Stomach (tissue), 9 donors: ENCODE data around the gene MT1M. TPM values are rescaled to one million over a fixed set of nuclear protein-coding genes. Genes with fewer than 3 reads are reported as not detected.
A peak's percentile ranks its signal among the peaks of the same experiment; 100 is the strongest.

Source experiments
- DNase-seq, 2 donors: peaks; one replicate each; pipeline versions ENCODE4 v3.0.0 to v3.0.0-alpha.2; 2013 to 2019
- H3K27ac ChIP-seq, 5 donors: fragments of 200-600 bp in 4 of 5; sonication (generic) in 4 of 5; one replicate each; pipeline ENCODE4 v1.5.1; 2013 to 2019; ENCODE audit warnings: mild to moderate bottlenecking in 1 of 5, moderate library complexity in 1 of 5
- H3K27me3 ChIP-seq, 3 donors: fragments of 200-600 bp; sonication (generic); one replicate each; pipeline ENCODE4 v1.5.1; 2017 to 2019; ENCODE audit warnings: mixed run types in 1 of 3
- H3K36me3 ChIP-seq, 4 donors: fragments of 200-600 bp; sonication (generic); 1 replicate in 3 of 4; 2 replicates in 1 of 4; pipeline ENCODE4 v1.5.1; 2016 to 2019
- H3K4me1 ChIP-seq, 4 donors: fragments of 200-600 bp; sonication (generic); one replicate each; pipeline ENCODE4 v1.5.1; 2016 to 2019
- H3K4me3 ChIP-seq, 4 donors: fragments of 200-600 bp; sonication (generic) in 3 of 4; one replicate each; pipeline ENCODE4 v1.5.1; 2016 to 2019; ENCODE audit warnings: mild to moderate bottlenecking in 1 of 4
- H3K9me3 ChIP-seq, 4 donors: fragments of 200-600 bp; sonication (generic); one replicate each; pipeline ENCODE4 v1.5.1; 2016 to 2019
- CTCF ChIP-seq, 7 experiments: fragments of 450-650 bp in 4 of 7; fragments of 200-600 bp in 3 of 7; sonication (generic) in 3 of 7; IDR thresholded peaks; one replicate each; pipeline ENCODE4 v1.5.1; 2016 to 2019; ENCODE audit warnings: antibody characterized with exemption in 7 of 7, control low read depth in 2 of 7, mild to moderate bottlenecking in 1 of 7
- EP300 ChIP-seq: sonication (generic); formaldehyde crosslinking; IDR thresholded peaks from one replicate; pipeline ENCODE4 v1.6.1; 2017; ENCODE audit warnings: antibody characterized with exemption
- POLR2A ChIP-seq, 4 donors: fragments of 450-650 bp; IDR thresholded peaks; one replicate each; pipeline ENCODE4 v1.6.1; 2016; ENCODE audit warnings: antibody characterized with exemption in 4 of 4, control low read depth in 2 of 4, mild to moderate bottlenecking in 1 of 4, moderate library complexity in 1 of 4
- POLR2AphosphoS5 ChIP-seq, 3 donors: sonication (generic); formaldehyde crosslinking; IDR thresholded peaks; one replicate each; pipeline ENCODE4 v1.6.1; 2016; ENCODE audit warnings: antibody characterized with exemption in 3 of 3
- WGBS, 5 donors: extraction: QIAGEN DNeasy Blood & Tissue Kit in 3 of 5; methylation state at CpG; one replicate each; pipeline versions ENCODE4 v1.1.5 to v1.1.7; 2013 to 2018; 5-methylcytosine and 5-hydroxymethylcytosine counted together
- intact Hi-C: fragments of 100-400 bp; cut with DNase I; formaldehyde crosslinking; loops from one replicate; pipeline ENCODE4 v1.15.1; 2023; ENCODE audit warnings: low total_unique reads
- polyA plus RNA-seq, 3 donors: library from polyadenylated mRNA; stranded (reverse); fragments of 200-250 nt; gene quantifications; one replicate each; pipeline ENCODE4 v1.2.3, GENCODE V29; 2013
- total RNA-seq, 5 donors: library from RNA; depleted of rRNA; stranded (reverse); fragments of >200 nt; gene quantifications; one replicate each; pipeline versions ENCODE4 v1.1.0 to v1.2.3, GENCODE V29; 2014 to 2016
- donor health status: healthy with polysubstance abuse.
- donor health status: Bipolar disorder and iron deficiency.
- donor health status: healthy.

The MT1M gene
- total and polyA plus RNA-seq, 8 donors: 5.2 to 155 (median 57.4) TPM; not detected in 1

- H3K27me3 ChIP-seq: peaks cover 0 to 83% (median 14%) of the 10 kb centered on the region in 3 donors
- no peaks in the 10 kb centered on the region for H3K36me3 ChIP-seq
- intact Hi-C loops: no loop called here
- peak; percentile 61 for TF ChIP-seq EP300
- TF ChIP-seq POLR2AphosphoS5 (IDR thresholded peaks at IDR 0.05): peak in 1 of 3 donors; percentile 78
- peak in 4 of 7 experiments; percentile 17 to 58 (median 42) for TF ChIP-seq CTCF (IDR thresholded peaks at IDR 0.05)
- no peak for TF ChIP-seq POLR2A (IDR thresholded peaks at IDR 0.05)
- H3K9me3 ChIP-seq: no peaks in the 10 kb centered on the region
- H3K27ac ChIP-seq: peak overlapping the region; percentile 65 to 80 (median 74)
- DNase-seq: peak; percentile 89 to 90
- H3K4me3 ChIP-seq: peak overlapping the region; percentile 33 to 47 (median 41)
- 3 to 10% (median 4%) methylated on average over 29 to 42 of the region's 42 CpGs for WGBS, 5 donors
- peaks cover 23 to 44% (median 37%) of the 10 kb centered on the region in 4 donors for H3K4me1 ChIP-seq
Observed at GRCh38 chr16:56643080-56643778, 10.8 kb downstream of the MT1M start.

DNA sequence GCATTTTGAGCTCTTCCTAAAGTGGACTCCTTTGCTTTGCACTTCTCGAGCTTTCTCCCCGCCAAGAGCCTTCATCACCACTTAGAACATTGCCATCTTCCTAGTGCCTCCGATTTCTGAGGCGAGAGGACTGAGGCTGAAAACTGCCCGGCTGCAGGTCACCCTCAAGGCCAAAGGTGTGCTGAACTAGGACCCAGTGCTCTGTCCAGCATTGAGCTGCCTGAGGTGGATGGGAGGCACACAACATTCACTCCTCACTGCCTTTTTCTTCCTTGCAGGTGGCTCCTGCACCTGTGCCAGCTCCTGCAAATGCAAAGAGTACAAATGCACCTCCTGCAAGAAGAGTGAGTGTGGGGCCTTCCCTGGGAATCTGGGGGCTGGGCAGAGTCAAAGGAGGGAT lies 11.4 kb downstream of the MT1M start:
- Histone ChIP-seq H3K4me3 (peak overlapping the region; percentile 33 to 47 (median 41)), H3K9me3 (no peaks in the 10 kb centered on the region), H3K27me3 (peaks cover 0 to 83% (median 10%) of the 10 kb centered on the region in 3 donors), H3K4me1 (peaks cover 18 to 38% (median 31%) of the 10 kb centered on the region in 4 donors), H3K36me3 (no peaks in the 10 kb centered on the region), H3K27ac (peak overlapping the region in 3 of 5 donors; percentile 69 to 80 (median 74))
- intact Hi-C loops: no loop called here
- WGBS, 5 donors: 26 to 54% (median 35%) methylated on average over 5 of the region's 5 CpGs
- no peak for DNase-seq
- TF ChIP-seq POLR2AphosphoS5 (IDR thresholded peaks at IDR 0.05) (no peak), EP300 (no peak), CTCF (IDR thresholded peaks at IDR 0.05) (no peak), POLR2A (IDR thresholded peaks at IDR 0.05) (no peak)

DNA sequence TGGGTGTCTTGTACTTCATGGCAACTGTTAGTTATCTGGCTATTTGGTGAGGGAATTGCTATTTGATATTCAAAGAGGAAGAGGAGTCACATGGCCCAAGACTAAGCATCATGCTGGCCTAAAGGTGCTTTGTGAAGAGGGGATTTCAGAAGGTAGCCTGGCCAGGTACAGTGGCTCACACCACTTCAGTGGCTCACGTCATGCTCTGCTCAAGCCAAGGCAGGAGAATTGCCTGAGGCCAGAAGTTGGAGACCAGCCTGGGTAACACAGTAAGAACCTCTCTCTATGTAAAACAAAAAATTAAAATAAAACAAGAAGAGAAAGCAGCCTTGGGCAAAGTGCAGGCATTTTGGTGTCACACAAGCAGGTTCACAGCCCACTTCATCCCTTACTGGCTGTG lies 12.9 kb downstream of the MT1M start:
- Histone ChIP-seq H3K4me3 (no peak overlapping the region), H3K9me3 (no peaks in the 10 kb centered on the region), H3K27ac (no peak overlapping the region), H3K36me3 (no peaks in the 10 kb centered on the region), H3K4me1 (peaks cover 11 to 41% (median 21%) of the 10 kb centered on the region in 4 donors), H3K27me3 (peaks cover 0 to 79% (median 10%) of the 10 kb centered on the region in 3 donors)
- WGBS, 5 donors: 83 to 92% (median 87%) methylated on average over 1 of the region's 1 CpG
- no peak for TF ChIP-seq EP300
- TF ChIP-seq CTCF (IDR thresholded peaks at IDR 0.05): no peak
- TF ChIP-seq POLR2AphosphoS5 (IDR thresholded peaks at IDR 0.05): no peak
- no peak for TF ChIP-seq POLR2A (IDR thresholded peaks at IDR 0.05)
- DNase-seq: no peak
- intact Hi-C loops: no loop called here

GRCh38 chr16:56645838-56646237 lies 13.4 kb downstream of the MT1M start:
- Histone ChIP-seq H3K4me3 (no peak overlapping the region), H3K4me1 (peaks cover 11 to 41% (median 21%) of the 10 kb centered on the region in 4 donors), H3K36me3 (no peaks in the 10 kb centered on the region), H3K27me3 (peaks cover 0 to 74% (median 10%) of the 10 kb centered on the region in 3 donors), H3K9me3 (no peaks in the 10 kb centered on the region), H3K27ac (no peak overlapping the region)
- no peak for DNase-seq
- intact Hi-C loops: no loop called here
- TF ChIP-seq EP300 (no peak), POLR2AphosphoS5 (IDR thresholded peaks at IDR 0.05) (no peak), POLR2A (IDR thresholded peaks at IDR 0.05) (no peak), CTCF (IDR thresholded peaks at IDR 0.05) (no peak)
- WGBS, 5 donors: 0 to 40% (median 0%) methylated on average over 1 of the region's 1 CpG
